GM18511 (cell line): Measurements from ENCODE around the gene MED23.

ENCODE experiments used
- ATAC-seq: cut with Tn5 transposase; IDR thresholded peaks from one replicate; pipeline ENCODE4 v1.9.1; 2021; ENCODE audit warnings: mild to moderate bottlenecking, moderate library complexity; ENCODE audit not compliant: unreplicated experiment

Gene MED23

DNA sequence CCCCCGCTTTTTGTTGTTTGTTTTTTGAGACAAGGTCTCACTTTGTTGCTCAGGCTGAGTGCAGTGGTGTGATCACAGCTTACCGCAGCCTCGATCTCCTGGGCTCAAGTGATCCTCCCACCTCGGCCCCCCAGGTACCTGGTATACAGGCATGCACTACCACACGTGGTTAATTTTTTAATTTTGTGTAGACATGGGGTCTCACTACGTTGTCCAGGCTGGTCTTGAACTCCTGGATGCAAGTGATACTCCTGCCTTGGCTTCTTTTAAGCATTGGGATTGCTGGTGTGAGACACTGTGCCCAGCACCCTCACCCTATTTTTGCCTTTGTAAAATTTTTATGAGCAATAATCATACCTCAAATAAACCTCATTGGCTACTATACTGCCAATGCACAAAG, 14.5 kb upstream of the MED23 start:
- no peak for ATAC-seq

DNA sequence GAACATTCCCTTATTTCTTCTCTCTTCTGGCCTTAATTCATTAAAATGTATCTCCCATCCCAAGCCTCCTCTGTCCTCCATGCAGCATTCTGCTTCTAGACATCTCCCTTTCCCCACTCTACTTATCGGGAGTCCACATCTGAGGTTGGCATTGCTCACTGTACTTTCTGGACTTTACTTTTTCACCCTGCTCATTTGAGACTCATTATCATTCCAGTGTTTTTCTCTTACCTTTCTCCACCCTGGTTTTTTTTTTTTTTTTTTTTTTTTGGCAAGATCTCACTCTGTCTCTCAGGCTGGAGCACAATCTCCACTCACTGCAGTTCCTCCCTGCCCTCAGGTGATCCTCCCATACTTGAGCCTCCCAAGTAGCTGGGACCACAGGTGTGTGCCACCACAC, 13.5 kb upstream of the MED23 start:
- no peak for ATAC-seq

DNA sequence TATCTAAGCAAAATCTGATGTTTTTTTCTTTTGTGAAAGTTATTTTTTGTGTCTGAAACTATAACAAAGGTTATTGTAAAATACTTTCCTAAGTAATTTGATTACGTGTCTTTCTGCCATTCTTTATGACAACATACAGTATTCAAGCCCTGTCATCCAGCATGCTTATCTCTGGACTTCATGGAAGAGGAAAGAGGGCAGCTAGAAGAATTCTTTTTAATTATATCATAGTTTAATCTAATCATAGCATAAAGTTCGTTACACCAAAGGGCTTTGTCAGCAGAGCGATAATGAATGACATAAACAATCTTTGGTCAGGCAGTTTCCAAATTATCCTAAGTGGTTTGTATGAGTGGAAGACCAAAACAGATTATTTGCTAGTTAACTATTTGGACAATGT, 12.5 kb upstream of the MED23 start:
- ATAC-seq, result no peak

DNA sequence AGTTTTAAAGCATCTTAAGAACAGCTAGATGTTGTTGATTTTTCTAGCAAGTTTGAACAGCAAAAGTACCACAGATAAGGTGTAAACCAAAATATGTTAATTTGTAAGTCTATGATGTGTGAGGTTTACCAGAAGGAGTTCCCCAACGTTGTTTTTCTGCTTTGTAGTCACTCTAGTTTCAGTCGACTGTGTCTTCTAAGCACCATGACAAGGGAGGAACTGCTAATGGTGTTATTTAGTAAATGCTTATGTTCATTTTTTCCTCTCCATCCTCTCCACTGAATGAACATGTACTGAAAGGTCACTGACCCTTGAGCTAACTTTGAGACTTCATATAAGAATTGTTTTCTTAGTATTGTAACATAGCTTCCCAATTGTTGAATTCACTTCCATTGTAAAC, 12.1 kb upstream of the MED23 start:
- no peak for ATAC-seq

DNA sequence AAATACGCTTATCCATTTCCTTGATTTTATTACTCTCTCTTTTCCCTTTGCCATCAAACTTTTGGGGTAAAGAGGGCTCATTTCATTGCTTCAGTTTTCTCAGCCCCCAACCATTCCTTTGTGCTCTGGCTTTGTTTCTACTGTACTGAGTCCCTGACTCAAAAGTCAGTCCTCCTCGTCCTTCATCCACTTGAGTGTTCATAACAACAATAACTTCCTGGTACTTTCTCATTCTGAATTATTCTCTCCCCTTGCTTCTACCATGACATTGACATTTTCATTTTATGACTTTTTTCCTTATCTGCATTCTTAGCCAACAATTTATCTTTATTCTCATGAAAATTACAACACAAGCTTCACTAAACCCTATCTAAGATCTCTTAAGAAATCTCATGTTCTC, 10.0 kb upstream of the MED23 start:
- no peak for ATAC-seq

DNA sequence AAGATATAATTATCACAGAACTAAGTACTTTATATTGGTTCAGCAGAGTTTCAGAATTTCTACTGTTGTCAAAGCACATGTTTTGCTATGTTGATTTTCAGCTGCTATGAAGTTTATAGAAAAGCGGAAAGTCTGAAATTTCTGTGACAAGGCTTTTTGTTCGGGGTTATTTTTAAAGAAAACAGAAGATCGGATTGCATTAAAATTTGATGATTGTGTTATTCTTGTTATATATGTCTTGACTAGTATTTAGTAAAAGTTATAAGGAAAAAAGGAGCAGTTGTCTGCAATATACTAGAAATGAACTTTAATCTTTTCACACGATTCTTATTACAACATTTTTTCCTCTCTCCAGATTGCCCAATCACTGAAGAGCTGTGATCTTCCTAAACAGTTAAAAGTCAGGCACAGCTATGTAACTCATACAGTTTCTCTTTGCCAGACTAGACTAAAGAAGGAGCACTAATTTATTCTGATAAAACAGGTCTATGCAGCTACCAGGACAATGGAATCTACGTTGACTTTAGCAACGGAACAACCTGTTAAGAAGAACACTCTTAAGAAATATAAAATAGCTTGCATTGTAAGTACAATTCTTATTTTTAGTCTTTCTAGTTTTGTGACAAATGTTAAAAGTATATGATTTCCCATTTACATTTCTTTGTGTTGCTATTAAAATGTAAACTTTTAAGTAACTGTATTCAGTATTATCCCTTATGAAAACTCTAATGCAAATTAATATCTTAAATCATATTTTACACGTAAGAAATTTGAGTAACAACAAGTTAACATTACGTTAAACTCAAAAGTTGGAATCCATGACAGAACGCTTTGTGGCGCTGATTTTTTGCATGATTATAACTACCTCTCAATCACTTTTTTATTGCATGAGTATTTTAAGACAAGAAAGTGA, 9.1 kb upstream of the MED23 start, which contains the start of gene ENPP3:
TSS of gene ENPP3 (plus strand) at position 423 of the 913 bp plus-strand sequence. CDS start at position 506, 83 bp downstream.
- ATAC-seq, result no peak

DNA sequence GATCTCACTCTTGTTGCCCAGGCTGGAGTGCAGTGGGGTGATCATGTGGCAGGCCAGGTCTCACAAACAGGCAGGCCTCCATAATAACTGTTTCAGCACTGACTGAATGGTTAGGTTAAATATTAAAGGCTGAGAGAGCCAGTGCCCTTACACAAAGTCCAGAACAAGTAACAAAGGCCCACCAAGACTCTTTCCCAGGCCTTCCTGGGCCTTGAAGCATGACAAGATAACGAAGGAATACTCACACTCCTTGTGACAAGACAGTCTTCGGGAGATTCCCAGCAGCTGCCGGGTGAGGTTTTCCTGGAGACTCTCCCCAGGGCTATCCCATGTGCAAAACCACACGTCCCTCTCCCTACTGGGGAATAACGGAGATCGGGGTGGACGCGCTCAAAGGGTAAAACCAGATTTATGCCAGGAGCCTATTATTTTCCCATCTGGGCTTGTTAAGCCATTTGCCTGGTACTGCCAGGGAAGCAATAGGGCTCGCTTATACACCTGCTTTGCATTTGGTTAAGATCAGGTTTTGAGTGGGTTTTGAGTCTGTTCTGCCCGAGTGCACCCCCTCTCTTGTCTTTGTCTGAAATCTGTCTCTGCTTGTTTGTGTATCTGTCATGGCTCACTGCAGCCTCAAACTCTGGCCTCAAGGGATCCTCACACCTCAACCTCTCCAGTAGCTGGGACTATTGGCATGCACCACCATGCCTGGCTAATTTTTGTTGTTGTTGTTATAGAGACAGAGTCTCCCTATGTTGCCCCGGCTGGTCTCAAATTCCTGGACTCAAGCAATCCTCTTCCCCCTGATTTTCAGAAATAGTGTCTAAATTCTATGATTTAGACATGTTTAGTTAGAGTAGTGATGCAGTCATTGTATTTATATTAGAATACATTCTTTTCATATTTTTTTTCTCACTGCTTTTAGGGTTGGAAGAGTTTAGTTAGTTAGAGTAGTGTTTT, 7.6 kb upstream of the MED23 start:
- peak; percentile 91 for ATAC-seq

DNA sequence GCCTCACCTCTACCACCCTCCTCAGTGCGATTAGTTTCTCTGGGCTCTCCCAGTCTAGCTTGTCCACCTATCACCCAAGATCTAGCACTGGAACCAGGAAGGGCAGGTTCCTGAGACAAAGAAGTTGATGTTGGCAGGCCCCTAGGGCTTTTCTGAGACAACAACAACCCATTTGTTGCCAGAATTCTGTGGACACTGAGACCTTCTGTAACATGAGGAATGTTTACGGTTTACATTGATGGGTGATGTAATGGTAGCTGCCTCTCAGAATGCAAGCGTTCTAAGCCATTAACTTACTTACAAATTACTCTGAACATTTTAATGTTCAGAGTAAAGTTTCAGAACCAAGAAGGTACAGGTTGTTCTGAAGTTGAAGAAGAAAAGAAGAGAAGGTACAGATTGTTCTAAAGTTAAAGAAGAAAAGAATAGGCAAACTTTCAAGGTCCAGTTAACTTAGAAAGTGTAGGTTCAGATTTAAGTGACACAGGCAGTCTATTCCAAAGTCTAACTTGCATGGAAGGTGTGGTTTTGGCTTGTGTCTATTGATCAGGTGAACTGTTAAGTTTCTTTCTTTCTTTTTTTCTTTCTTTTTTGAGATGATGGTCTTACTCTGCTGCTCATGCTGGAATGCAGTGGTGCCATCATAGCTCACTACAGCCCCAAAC, 3.7 kb upstream of the MED23 start:
- ATAC-seq, result no peak

DNA sequence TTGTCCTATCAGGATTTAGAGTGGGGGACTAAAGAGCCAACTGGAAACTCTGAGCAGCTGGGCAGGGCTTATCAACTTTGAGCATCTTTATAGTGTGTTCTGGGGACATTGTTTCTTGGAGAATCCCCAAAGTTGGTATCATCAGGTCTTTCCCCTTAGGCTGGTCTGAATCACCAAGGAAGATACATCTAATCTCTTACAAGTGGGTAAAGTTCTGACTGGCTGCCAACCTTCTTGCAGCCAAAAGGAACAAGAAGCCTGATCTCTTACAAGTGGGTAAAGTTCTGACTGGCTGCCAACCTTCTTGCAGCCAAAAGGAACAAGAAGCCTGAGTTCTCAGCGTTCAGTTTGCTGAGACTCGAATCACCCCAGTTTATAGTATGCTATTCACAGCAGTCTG, 1.6 kb upstream of the MED23 start:
- ATAC-seq, result no peak

DNA sequence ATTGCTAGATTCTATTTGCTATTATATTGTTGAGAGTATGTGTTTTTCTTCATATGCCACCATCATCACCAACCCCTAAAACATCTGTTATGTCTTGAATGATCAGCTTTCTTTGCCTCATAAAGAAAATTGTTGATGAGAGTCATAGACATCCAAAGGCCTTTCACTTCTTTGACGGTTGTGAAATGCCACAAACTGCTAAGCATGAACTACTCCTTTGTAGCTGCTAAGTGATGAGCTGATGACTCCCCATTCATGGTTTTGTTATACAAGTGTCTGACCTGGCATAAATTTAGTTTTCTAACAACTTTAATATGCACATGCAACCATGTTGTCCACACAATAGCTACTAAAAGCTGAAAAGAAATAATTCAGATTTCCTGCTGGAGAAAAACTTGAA, 684 bp upstream of the MED23 start:
- no peak for ATAC-seq

DNA sequence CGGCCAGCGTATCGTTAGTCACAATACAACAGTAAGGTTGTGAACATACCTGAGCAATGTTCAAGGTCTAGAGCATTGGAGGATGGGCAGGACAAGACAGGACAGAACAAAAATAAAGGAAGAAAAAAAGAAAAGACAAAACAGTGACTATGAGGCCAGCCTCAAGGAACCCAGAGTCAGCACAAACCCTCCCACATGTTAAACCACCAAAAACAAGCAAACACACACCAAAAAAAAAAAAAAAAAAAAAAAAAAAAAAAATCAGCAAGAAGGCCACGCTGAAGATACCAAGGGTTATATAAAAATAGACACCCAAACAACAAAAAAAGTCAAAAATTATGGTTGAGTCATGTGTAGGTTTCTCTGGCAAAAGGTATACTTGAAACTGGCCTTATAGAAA, 12.8 kb downstream of the MED23 start:
- no peak for ATAC-seq

DNA sequence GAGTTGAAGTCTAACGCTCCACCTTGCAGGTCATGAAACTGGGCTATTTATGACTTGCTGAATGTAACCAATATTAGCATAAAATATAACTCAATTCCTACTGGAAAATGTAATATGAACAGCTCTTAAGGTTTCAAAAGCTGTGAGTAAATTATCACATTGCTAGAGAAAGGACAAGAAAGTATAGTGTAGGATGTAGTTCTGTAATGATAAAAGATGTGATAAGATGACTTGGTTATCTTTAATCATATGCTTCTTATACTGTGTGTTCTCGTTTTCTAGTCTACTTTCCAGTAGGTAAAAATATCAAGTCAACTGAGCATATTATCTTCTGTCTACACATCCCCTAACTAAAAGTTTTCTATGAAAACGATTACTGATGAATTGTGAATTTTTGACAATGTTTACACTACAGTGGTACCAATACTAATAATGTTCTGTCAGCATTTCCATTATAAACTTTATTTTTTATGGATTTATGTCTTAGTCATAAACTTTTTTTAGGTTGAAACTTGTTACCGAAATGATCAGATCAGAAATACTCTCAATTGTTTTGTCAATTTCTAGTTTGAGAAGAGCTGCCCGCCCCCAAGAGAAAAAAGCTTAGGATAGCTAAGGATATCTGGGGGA, 14.6 kb downstream of the MED23 start:
- no peak for ATAC-seq

DNA sequence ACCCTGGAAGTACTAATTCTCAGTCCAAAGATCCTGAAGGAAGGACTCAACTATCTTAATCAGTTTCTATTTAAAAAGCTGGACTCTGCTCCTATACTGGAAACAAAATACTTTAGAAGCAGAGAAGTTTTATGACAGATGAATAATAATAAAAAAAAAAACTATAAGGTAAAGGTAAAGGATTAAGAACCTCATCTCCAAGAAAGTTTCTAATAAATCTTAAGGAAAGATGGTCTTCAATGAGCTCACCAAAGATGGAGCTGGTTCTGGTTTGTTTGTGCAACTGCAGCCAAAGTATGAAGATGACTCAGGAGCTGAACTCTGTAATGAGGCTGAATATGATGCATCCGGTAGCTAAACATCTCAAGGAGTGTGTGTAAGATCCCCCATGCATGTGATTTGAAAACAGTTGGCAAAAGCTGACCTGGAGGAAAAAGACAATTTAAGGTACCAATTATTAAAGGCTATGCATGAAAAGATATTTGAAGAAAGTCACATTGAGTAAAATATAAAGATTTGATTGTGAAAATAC, 25.2 kb downstream of the MED23 start:
- ATAC-seq, result no peak

DNA sequence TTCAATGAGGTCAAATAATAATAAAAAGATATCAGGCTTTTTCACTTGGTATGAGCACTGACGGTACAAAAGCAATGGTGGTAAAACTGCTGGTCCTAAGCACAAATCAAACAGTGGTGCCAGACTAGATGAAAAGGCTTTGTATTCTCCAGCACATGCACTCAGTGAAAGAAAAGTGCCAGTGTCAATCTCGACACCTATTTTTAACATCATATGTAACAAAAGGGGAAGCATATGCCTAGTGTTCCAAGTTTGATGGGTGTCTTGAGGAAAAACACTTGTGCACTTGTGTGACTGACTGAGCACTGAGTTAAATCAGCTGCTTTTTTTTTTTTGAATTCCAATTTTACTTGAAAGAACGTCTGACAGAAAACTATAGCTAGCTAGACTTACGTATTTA, 27.3 kb downstream of the MED23 start:
- no peak for ATAC-seq

DNA sequence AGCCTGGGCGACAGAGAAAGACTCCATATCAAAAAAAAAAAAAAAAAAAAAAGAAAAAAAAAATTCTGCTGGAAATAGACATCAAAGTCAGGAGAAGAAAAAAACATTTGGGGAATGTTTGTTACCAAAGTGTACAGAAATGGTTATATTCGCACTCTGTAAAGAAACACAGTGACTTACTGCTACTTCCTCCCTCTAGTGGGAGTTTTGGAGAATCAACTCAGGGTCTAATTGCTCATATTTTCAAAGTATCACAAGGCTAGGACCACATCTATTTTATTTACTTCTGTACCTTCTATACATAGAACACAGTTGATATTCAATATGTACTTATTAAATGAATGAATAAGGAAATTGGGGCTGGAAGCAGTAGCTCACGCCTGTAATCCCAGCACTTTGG, 30.6 kb downstream of the MED23 start:
- ATAC-seq, result no peak

DNA sequence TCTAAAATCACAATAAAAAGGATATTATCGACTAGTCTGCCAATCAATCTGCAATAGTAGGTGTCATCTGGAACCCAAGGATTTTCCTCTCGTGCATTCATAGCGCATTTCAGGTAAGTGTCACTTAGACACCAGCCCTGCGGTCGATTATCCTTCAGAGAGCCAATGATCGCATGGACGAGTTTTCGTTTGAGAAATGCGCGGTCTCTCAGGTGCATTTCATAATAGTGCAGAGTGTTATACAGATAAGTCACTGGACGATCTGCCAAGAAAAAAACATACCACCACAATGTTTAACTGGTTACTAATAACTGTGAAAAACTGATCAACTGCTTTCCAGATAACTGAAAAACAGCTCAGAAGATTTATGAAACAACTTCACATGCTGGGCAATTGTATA, 34.0 kb downstream of the MED23 start:
- ATAC-seq, result no peak

DNA sequence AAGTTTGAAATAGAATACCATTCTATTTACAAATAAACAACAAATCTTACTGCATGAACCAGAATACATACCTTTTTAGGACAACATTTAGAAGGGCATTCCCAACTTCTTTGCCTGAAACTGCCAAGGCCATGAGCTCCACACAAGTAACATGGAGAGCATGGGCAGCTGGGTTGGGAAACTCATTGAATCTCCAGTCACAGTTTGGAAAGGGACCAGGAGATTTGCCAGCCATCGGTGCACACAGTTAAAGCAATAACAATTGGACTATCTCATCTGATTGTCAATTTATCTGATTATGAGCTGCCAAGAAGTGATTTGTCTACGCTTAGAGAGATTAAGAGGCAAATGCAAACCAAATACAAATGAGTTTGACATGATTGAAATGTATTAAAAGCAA, 35.1 kb downstream of the MED23 start:
- ATAC-seq, result no peak

DNA sequence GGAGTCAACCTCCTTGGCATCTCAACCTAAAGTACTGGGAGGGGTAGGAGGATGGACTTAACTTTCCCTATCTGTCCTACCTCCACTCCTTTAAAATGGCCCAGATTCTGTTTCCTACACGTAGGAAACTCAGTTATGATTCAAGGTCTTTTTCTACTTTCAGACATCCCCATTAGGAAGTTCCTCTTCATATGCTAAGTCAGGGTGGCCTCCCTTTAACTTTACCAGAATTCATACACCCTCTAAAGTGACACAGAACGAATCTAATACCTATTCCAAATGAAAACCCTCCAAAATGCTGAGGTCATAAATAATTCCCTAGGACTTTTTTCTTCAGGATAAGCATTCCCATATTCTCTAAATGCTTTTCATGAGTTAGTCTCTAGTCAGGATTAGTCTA, 39.4 kb downstream of the MED23 start:
- no peak for ATAC-seq

DNA sequence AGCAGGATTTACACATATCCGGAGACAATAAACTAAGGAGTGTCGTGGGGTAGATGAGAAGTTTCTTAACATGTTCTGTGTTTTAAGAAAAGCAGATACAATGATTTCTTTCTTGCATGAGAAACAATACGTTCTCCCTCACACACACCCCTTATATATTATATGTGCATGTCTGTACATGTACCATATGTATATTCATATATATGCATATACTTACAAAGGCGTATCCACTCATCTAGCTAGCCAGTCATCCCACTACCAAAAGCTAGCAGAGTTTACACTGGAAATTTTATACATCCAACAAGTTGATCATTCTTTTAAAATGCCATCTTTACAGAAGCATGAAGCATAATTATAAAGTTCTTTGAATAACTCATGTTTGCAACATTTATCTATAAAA, 40.1 kb downstream of the MED23 start:
- ATAC-seq, result no peak

DNA sequence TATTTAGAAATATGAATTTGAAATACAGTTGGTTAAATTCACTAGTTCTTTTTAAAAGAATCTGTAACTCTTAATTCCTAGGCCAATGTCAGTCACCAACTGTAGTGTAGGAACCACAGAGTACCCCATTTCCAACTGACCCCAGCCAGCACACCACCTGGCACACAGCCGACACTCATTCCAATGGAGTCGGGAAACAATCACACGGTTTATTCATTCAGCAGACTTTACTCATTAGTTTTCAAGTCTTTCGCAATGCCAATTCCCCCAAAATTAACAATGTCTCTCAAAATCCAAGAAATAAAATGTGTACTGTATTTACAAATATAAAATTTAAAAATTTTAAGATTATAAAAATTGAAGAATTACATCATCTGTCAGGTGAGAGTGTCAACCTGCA, 41.5 kb downstream of the MED23 start:
- ATAC-seq, result no peak

DNA sequence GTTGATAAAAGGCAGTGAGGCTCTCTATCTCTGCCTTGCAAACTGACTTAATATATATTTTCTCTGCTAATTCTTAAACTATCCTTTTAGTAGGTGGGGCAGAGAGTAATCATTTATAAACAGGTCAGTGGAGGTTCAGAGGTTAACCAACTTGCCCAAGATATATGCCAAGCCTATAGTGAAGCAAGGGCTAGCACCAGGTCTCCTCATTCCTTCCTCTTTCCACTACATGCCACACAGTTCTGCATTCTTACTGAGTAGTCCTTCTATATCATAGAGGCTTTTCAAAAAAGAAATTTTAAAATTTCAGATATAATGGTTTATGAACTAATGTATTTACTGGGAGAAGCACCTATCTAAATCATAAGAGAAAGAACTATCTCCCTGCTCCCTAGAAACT, 46.5 kb downstream of the MED23 start:
- ATAC-seq, result no peak
